Upper lobe of left lung (tissue), 6 donors: Measurements from ENCODE around the gene TLCD2. TPM values are rescaled to one million over a fixed set of nuclear protein-coding genes. Genes with fewer than 3 reads are reported as not detected.

ENCODE experiments used
- ATAC-seq, 2 donors: fragments of 200-7000 bp; cut with Tn5 transposase; one replicate each; pipeline ENCODE4 v1.9.1; 2022; ENCODE audit warnings: mild to moderate bottlenecking in 2 of 2, moderate library complexity in 2 of 2; ENCODE audit not compliant: low FRiP score in 2 of 2
- DNase-seq, 2 donors: peaks; one replicate each; pipeline ENCODE4 v3.0.0-alpha.2; 2019 to 2020
- H3K27ac ChIP-seq, 4 donors: fragments of 200-600 bp; sonication (generic); one replicate each; pipeline ENCODE4 v1.5.1; 2016 to 2019
- H3K27me3 ChIP-seq, 4 donors: fragments of 200-600 bp; sonication (generic); one replicate each; pipeline ENCODE4 v1.5.1; 2017 to 2019
- H3K36me3 ChIP-seq, 4 donors: fragments of 200-600 bp; sonication (generic); one replicate each; pipeline ENCODE4 v1.5.1; 2016 to 2019
- H3K4me1 ChIP-seq, 4 donors: fragments of 200-600 bp; sonication (generic); one replicate each; pipeline ENCODE4 v1.5.1; 2018 to 2019
- H3K4me3 ChIP-seq, 4 donors: fragments of 200-600 bp; sonication (generic); one replicate each; pipeline ENCODE4 v1.5.1; 2017 to 2019; ENCODE audit warnings: mild to moderate bottlenecking in 2 of 4, moderate library complexity in 1 of 4
- H3K9me3 ChIP-seq, 4 donors: fragments of 200-600 bp; sonication (generic); one replicate each; pipeline ENCODE4 v1.5.1; 2018 to 2019
- EP300 ChIP-seq, 4 donors: sonication (generic); formaldehyde crosslinking; IDR thresholded peaks; one replicate each; pipeline ENCODE4 v1.5.1; 2017; ENCODE audit warnings: antibody characterized with exemption in 4 of 4, control low read depth in 2 of 4
- POLR2A ChIP-seq, 4 donors: fragments of 450-650 bp; IDR thresholded peaks; one replicate each; pipeline ENCODE4 v1.5.1; 2016 to 2017; ENCODE audit warnings: antibody characterized with exemption in 4 of 4, mild to moderate bottlenecking in 2 of 4
- POLR2AphosphoS5 ChIP-seq, 2 donors: sonication (generic); formaldehyde crosslinking; IDR thresholded peaks; one replicate each; pipeline ENCODE4 v1.5.1; 2017; ENCODE audit warnings: antibody characterized with exemption in 2 of 2
- whole genome bisulfite sequencing, 2 donors: methylation state at CpG; one replicate each; pipeline ENCODE4 v1.1.5; 2017 to 2018; 5-methylcytosine and 5-hydroxymethylcytosine counted together
- total RNA-seq, 6 donors: library from RNA; depleted of rRNA in 4 of 6; stranded (reverse); fragments of >200 nt in 4 of 6; gene quantifications; one replicate each; pipeline versions ENCODE4 v1.1.0 to v1.2.1, GENCODE V29; 2016 to 2021
- TF ChIP-seq, protein P1 (sequence below), 6 experiments: fragments of 450-650 bp in 4 of 6; fragments of 200-600 bp in 2 of 6; sonication (generic) in 2 of 6; IDR thresholded peaks; one replicate each; pipeline ENCODE4 v1.5.1; 2016 to 2019; ENCODE audit warnings: antibody characterized with exemption in 6 of 6
- donor health status: DM: no; HTN: no; CAD: no; lungs with moderate emphysema.
- donor health status: DM: no; HTN: yes; CAD: no; lungs with severe emphysema.

TLCD2 gene, protein sequence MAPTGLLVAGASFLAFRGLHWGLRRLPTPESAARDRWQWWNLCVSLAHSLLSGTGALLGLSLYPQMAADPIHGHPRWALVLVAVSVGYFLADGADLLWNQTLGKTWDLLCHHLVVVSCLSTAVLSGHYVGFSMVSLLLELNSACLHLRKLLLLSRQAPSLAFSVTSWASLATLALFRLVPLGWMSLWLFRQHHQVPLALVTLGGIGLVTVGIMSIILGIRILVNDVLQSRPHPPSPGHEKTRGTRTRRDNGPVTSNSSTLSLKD
- 10 to 100 TPM; 11.3 to 24.7 (median 14.9) TPM for total RNA-seq

DNA sequence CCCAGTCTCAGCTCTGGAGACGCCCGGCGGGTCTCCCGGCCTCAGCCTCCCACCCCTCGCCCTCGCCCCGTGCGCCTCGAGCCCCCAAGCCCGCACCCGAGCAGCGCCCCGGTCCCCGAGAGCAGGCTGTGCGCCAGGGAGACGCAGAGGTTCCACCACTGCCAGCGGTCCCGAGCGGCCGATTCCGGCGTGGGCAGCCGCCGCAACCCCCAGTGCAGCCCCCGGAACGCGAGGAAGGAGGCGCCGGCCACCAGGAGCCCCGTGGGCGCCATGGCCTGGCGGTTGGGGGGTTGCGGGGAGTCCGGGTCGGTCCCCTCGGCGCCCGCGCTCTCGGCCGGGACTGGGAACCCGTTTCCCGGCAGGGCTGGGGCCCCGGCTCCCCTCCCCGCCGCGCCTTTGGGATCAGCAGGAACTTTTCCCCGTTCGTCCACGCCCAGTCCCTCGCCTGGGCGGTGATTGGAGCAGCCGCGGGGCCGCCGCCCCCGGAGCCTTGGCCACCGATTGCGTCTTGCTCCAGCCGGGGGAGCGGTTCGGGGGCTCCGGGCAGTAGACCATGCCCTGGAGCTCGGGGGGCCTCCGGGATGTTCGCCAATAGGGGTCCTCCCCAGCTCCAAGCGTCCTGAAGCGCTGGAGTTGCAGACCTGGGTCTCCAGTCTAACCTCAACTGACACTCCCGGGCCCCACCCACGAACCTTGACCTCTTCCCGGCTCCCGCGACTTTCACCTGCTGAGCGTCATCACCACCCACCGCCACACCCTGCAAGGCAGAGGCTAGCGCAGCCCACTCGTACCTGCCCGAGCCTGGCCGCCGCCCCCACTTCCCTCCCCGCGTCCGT, at the start of gene TLCD2:
TSS of gene TLCD2 (minus strand) at position 407 of the 836 bp plus-strand sequence. CDS start at position 272, 135 bp downstream.
- DNase-seq (peak; percentile 85 to 94), ATAC-seq (peak; percentile 74 to 77)
- H3K27ac ChIP-seq, result peak within 1 kb of the TSS; percentile 64 to 93 (median 86)
- peaks cover 44 to 64% (median 49%) of the 10 kb centered on the region in 4 donors for H3K4me1 ChIP-seq
- H3K4me3 ChIP-seq, result peak within 1 kb of the TSS; percentile 43 to 87 (median 64)
- H3K27me3 ChIP-seq, result no peaks in the 10 kb centered on the region
- peaks cover 4 to 40% (median 19%) of the 10 kb centered on the region in 4 donors for H3K36me3 ChIP-seq
- TF ChIP-seq EP300 (IDR thresholded peaks at IDR 0.05), result no peak
- TF ChIP-seq POLR2A (IDR thresholded peaks at IDR 0.05), result peak in 2 of 4 donors; percentile 56 to 85
- TF ChIP-seq, protein P1, sequence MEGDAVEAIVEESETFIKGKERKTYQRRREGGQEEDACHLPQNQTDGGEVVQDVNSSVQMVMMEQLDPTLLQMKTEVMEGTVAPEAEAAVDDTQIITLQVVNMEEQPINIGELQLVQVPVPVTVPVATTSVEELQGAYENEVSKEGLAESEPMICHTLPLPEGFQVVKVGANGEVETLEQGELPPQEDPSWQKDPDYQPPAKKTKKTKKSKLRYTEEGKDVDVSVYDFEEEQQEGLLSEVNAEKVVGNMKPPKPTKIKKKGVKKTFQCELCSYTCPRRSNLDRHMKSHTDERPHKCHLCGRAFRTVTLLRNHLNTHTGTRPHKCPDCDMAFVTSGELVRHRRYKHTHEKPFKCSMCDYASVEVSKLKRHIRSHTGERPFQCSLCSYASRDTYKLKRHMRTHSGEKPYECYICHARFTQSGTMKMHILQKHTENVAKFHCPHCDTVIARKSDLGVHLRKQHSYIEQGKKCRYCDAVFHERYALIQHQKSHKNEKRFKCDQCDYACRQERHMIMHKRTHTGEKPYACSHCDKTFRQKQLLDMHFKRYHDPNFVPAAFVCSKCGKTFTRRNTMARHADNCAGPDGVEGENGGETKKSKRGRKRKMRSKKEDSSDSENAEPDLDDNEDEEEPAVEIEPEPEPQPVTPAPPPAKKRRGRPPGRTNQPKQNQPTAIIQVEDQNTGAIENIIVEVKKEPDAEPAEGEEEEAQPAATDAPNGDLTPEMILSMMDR (IDR thresholded peaks at IDR 0.05), result peak in 1 of 6 experiments; percentile 19
- TF ChIP-seq POLR2AphosphoS5 (IDR thresholded peaks at IDR 0.05), result peak; percentile 36 to 70
- H3K9me3 ChIP-seq, result no peaks in the 10 kb centered on the region
- WGBS, 2 donors, result 5 to 11% methylated on average over 17 to 50 of the region's 83 CpGs

DNA sequence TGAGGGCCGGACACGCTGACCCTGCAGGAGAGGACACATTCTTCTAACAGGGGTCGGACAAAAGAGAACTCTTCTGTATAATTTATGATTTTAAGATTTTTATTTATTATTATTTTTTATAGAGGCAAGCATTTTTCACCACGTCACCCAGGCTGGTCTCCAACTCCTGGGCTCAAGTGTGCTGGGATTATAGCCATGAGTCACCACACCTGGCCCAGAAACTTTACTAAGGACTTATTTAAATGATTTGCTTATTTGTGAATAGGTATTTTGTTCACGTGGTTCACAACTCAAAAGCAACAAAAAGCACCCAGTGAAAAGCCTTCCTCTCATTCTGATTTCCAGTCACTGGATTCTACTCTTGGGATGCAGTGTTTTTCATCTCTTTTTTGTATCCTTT, 49.4 kb upstream of the TLCD2 start:
- TF ChIP-seq POLR2A (IDR thresholded peaks at IDR 0.05), result peak in 1 of 4 donors; percentile 8
- TF ChIP-seq EP300 (IDR thresholded peaks at IDR 0.05), result no peak
- Histone ChIP-seq H3K4me1 (peaks cover 12 to 29% (median 24%) of the 10 kb centered on the region in 4 donors), H3K36me3 (no peaks in the 10 kb centered on the region), H3K4me3 (no peak overlapping the region), H3K27me3 (no peaks in the 10 kb centered on the region), H3K9me3 (no peaks in the 10 kb centered on the region), H3K27ac (peak overlapping the region in 3 of 4 donors; percentile 7 to 68 (median 52))
- ATAC-seq, result no peak
- 69 to 84% methylated on average over 5 of the region's 5 CpGs for WGBS, 2 donors
- DNase-seq, result peak in 1 of 2 donors; percentile 71

DNA sequence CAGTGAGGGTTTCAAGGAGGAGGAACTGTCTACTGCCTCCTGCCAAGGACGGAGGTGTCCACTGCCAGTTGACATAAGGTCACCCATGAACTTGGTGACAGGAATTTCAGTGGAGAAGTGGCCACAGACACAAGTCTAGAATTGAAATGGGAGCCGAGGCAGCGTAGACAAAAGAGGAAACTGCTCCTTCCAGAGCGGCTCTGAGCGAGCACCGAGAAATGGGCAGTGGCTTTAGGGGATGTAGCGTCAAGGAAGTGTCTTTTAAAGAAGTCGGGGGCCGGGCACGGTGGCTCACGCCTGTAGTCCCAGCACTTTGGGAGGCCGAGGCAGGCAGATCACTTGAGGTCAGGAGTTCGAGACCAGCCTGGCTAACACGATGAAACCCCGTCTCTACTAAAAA, 48.6 kb upstream of the TLCD2 start:
- no peaks in the 10 kb centered on the region for H3K36me3 ChIP-seq
- H3K27ac ChIP-seq, result peak overlapping the region in 3 of 4 donors; percentile 7 to 68 (median 52)
- no peak for ATAC-seq

DNA sequence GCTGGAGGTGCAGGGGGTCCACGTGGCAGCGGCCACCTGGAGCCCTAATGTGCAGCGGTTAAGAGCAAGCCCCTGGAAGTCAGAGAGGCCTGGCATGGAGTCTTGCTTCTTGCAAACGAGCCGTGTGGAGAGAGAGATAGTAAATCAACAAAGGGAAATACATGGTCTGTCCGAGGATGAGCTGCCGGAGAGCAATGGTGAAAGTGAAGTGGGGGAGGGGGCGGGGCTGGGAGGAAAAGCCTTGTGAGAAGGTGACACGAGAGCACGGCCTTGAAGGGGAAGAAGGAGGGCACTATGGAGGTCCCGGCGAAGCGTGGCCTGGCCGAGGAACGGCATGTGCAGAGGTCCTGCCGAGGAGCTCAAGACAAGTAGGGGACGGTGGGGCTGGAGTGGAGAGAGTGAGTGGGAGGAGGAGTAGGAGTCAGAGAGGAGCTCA, 45.7 kb upstream of the TLCD2 start:
- Histone ChIP-seq H3K27me3 (no peaks in the 10 kb centered on the region), H3K9me3 (no peaks in the 10 kb centered on the region), H3K27ac (peak overlapping the region in 1 of 4 donors; percentile 97), H3K4me3 (no peak overlapping the region), H3K36me3 (no peaks in the 10 kb centered on the region), H3K4me1 (peaks cover 6 to 39% (median 22%) of the 10 kb centered on the region in 4 donors)
- peak in 1 of 2 donors; percentile 65 for DNase-seq
- no peak for ATAC-seq
- TF ChIP-seq EP300 (IDR thresholded peaks at IDR 0.05), result no peak
- TF ChIP-seq, protein P1 (IDR thresholded peaks at IDR 0.05), result no peak
- no peak for TF ChIP-seq POLR2A (IDR thresholded peaks at IDR 0.05)
- TF ChIP-seq POLR2AphosphoS5 (IDR thresholded peaks at IDR 0.05), result no peak
- 72% methylated on average over 17 of the region's 17 CpGs for WGBS, 2 donors

More for the DNA sequence above, 48.6 kb upstream of the TLCD2 start:
- 74 to 82% methylated on average over 15 of the region's 15 CpGs for WGBS, 2 donors
- TF ChIP-seq POLR2A (IDR thresholded peaks at IDR 0.05) (peak in 1 of 4 donors; percentile 8), POLR2AphosphoS5 (IDR thresholded peaks at IDR 0.05) (no peak)
- Histone ChIP-seq H3K27me3 (no peaks in the 10 kb centered on the region), H3K9me3 (no peaks in the 10 kb centered on the region), H3K4me3 (no peak overlapping the region), H3K4me1 (peaks cover 5 to 28% (median 17%) of the 10 kb centered on the region in 4 donors)
- DNase-seq, result no peak

DNA sequence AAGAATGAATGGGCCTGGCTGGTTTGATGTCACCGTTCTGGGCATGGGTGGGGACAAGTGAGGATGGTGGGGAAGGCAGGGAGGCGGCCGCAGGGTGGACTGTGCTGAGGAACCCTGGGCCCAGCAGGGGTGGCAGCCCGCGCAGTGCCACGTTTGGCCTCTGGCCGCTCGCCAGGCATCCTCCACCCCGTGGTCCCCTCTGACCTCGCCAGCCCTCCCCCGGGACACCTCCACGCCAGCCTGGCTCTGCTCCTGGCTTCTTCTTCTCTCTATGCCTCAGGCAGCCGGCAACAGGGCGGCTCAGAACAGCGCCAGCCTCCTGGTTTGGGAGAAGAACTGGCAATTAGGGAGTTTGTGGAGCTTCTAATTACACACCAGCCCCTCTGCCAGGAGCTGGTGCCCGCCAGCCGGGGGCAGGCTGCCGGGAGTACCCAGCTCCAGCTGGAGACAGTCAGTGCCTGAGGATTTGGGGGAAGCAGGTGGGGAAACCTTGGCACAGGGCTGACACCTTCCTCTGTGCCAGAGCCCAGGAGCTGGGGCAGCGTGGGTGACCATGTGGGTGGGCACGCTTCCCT, 45.2 kb upstream of the TLCD2 start:
- Histone ChIP-seq H3K27ac (peak overlapping the region in 1 of 4 donors; percentile 97), H3K4me3 (no peak overlapping the region), H3K27me3 (no peaks in the 10 kb centered on the region), H3K36me3 (no peaks in the 10 kb centered on the region), H3K9me3 (no peaks in the 10 kb centered on the region), H3K4me1 (peaks cover 6 to 44% (median 25%) of the 10 kb centered on the region in 4 donors)
- TF ChIP-seq, protein P1 (IDR thresholded peaks at IDR 0.05), result no peak
- TF ChIP-seq POLR2AphosphoS5 (IDR thresholded peaks at IDR 0.05), result no peak
- DNase-seq (peak in 1 of 2 donors; percentile 84), ATAC-seq (no peak)
- 76 to 82% methylated on average over 12 to 17 of the region's 20 CpGs for WGBS, 2 donors
